ENCODE measurements around the gene ZFX. TPM values are rescaled to one million over a fixed set of nuclear protein-coding genes. Genes with fewer than 3 reads are reported as not detected.

ZFX gene
- total and polyA plus RNA-seq, 4 donors: 7.5 to 72.4 (median 32.5) TPM

GRCh38 chrX:24226176-24226575 is 76.6 kb downstream of the ZFX start:
- H3K27ac ChIP-seq (ENCODE audit: low read depth in 1 of 2, low read length in 1 of 2): no peak overlapping the region
- ATAC-seq (ENCODE audit: insufficient read depth, low FRiP score) (no peak), DNase-seq (no peak)
- H3K9me3 ChIP-seq (ENCODE audit: control insufficient read depth in 4 of 4, insufficient read depth in 3 of 4, low read length in 3 of 4): peaks cover 0 to 11% (median 0%) of the 10 kb centered on the region in 4 donors
- H3K4me3 ChIP-seq: no peak overlapping the region
- no peaks in the 10 kb centered on the region for H3K36me3 ChIP-seq (ENCODE audit: control insufficient read depth in 4 of 4, insufficient read depth in 4 of 4, low read length in 4 of 4)
- H3K4me1 ChIP-seq (ENCODE audit: control insufficient read depth in 5 of 5, insufficient read depth in 5 of 5, low read length in 5 of 5): no peaks in the 10 kb centered on the region
- no peak overlapping the region for H3K9ac ChIP-seq (ENCODE audit: insufficient read depth in 1 of 2, low read length in 2 of 2)
- H3K27me3 ChIP-seq (ENCODE audit: control insufficient read depth in 3 of 3, insufficient read depth in 3 of 3, low read length in 2 of 3): peaks cover 0 to 10% (median 4%) of the 10 kb centered on the region in 3 donors
- no peak for TF ChIP-seq CTCF (IDR thresholded peaks at IDR 0.05; ENCODE audit: control extremely low read depth, extremely low read depth)
- 88 to 97% methylated on average over 2 of the region's 2 CpGs for WGBS, 2 donors

DNA sequence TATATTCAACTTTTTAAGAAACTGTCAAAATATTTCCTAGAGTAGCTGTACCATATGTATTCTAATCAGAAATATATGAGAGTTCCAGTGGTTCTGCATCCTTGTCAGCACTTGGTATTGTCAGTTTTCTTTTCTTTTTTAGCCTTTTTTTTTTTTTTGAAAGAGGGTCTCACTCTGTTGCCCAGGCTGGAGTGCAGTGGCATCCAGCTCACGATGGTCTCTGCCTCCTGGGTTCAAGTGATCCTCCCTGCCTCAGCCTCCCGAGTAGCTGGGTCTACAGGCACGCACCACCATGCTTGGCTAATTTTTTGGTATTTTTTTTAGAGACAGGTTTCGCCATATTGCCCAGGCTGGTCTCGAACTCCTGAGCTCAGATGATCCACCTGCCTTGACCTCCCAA is 79.1 kb downstream of the ZFX start:
- H3K4me1 ChIP-seq (ENCODE audit: control insufficient read depth in 5 of 5, insufficient read depth in 5 of 5, low read length in 5 of 5): peaks cover 0 to under 1% (median 0%) of the 10 kb centered on the region in 5 donors
- TF ChIP-seq CTCF (IDR thresholded peaks at IDR 0.05; ENCODE audit: control extremely low read depth, extremely low read depth): no peak
- H3K4me3 ChIP-seq: no peak overlapping the region
- no peak overlapping the region for H3K27ac ChIP-seq (ENCODE audit: low read depth in 1 of 2, low read length in 1 of 2)
- peaks cover 0 to 14% (median 0%) of the 10 kb centered on the region in 3 donors for H3K27me3 ChIP-seq (ENCODE audit: control insufficient read depth in 3 of 3, insufficient read depth in 3 of 3, low read length in 2 of 3)
- no peak for DNase-seq
- ATAC-seq (ENCODE audit: insufficient read depth, low FRiP score): no peak
- no peak overlapping the region for H3K9ac ChIP-seq (ENCODE audit: insufficient read depth in 1 of 2, low read length in 2 of 2)
- 90 to 100% methylated on average over 5 of the region's 5 CpGs for WGBS, 2 donors
- peaks cover 0 to 11% (median 0%) of the 10 kb centered on the region in 4 donors for H3K9me3 ChIP-seq (ENCODE audit: control insufficient read depth in 4 of 4, insufficient read depth in 3 of 4, low read length in 3 of 4)
- no peaks in the 10 kb centered on the region for H3K36me3 ChIP-seq (ENCODE audit: control insufficient read depth in 4 of 4, insufficient read depth in 4 of 4, low read length in 4 of 4)

DNA sequence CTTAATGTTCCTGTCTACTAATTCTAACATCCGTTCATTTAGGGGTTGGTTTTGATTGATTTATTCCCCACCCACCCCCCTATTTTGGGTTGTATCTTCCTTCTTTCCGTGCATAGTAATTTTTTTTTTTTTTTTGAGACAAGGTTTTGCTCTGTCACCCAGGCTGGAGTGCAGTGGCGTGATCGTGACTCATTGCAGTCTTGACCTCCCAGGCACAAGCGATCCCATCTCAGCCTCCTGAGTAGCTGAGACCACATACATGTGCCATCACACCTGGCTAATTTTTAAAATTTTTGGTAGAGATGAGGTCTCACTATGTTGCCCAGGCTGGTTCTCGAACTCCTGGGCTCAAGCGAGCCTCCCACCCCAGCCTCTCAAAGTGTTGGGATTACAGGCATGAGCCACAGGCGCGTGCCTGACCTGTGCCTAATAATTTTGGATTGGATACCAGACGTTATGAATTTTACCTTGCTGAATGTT is 79.9 kb downstream of the ZFX start:
- Histone ChIP-seq H3K36me3 (ENCODE audit: control insufficient read depth in 4 of 4, insufficient read depth in 4 of 4, low read length in 4 of 4) (no peaks in the 10 kb centered on the region), H3K9ac (ENCODE audit: insufficient read depth in 1 of 2, low read length in 2 of 2) (no peak overlapping the region), H3K9me3 (ENCODE audit: control insufficient read depth in 4 of 4, insufficient read depth in 3 of 4, low read length in 3 of 4) (peaks cover 0 to 11% (median 0%) of the 10 kb centered on the region in 4 donors), H3K4me3 (no peak overlapping the region), H3K27me3 (ENCODE audit: control insufficient read depth in 3 of 3, insufficient read depth in 3 of 3, low read length in 2 of 3) (peaks cover 0 to 18% (median 0%) of the 10 kb centered on the region in 3 donors), H3K27ac (ENCODE audit: low read depth in 1 of 2, low read length in 1 of 2) (no peak overlapping the region), H3K4me1 (ENCODE audit: control insufficient read depth in 5 of 5, insufficient read depth in 5 of 5, low read length in 5 of 5) (peaks cover 0 to 3% (median 0%) of the 10 kb centered on the region in 5 donors)
- TF ChIP-seq CTCF (IDR thresholded peaks at IDR 0.05; ENCODE audit: control extremely low read depth, extremely low read depth): no peak
- ATAC-seq (ENCODE audit: insufficient read depth, low FRiP score) (no peak), DNase-seq (no peak)
- WGBS, 2 donors: 82 to 87% methylated on average over 10 of the region's 10 CpGs

GRCh38 chrX:24229976-24230375 is 80.4 kb downstream of the ZFX start:
- 72 to 88% methylated on average over 3 of the region's 3 CpGs for WGBS, 2 donors
- no peak overlapping the region for H3K9ac ChIP-seq (ENCODE audit: insufficient read depth in 1 of 2, low read length in 2 of 2)
- ATAC-seq (ENCODE audit: insufficient read depth, low FRiP score) (no peak), DNase-seq (peak in 1 of 3 donors; percentile 38)
- H3K4me3 ChIP-seq: no peak overlapping the region
- peaks cover 0 to 3% (median 0%) of the 10 kb centered on the region in 5 donors for H3K4me1 ChIP-seq (ENCODE audit: control insufficient read depth in 5 of 5, insufficient read depth in 5 of 5, low read length in 5 of 5)
- H3K36me3 ChIP-seq (ENCODE audit: control insufficient read depth in 4 of 4, insufficient read depth in 4 of 4, low read length in 4 of 4): no peaks in the 10 kb centered on the region
- H3K27ac ChIP-seq (ENCODE audit: low read depth in 1 of 2, low read length in 1 of 2): no peak overlapping the region
- peaks cover 0 to 11% (median 0%) of the 10 kb centered on the region in 4 donors for H3K9me3 ChIP-seq (ENCODE audit: control insufficient read depth in 4 of 4, insufficient read depth in 3 of 4, low read length in 3 of 4)
- no peak for TF ChIP-seq CTCF (IDR thresholded peaks at IDR 0.05; ENCODE audit: control extremely low read depth, extremely low read depth)
- peaks cover 0 to 19% (median 0%) of the 10 kb centered on the region in 3 donors for H3K27me3 ChIP-seq (ENCODE audit: control insufficient read depth in 3 of 3, insufficient read depth in 3 of 3, low read length in 2 of 3)
